Testis (tissue), 3 donors: ENCODE measurements around the gene ZCCHC2. TPM values are rescaled to one million over a fixed set of nuclear protein-coding genes. Genes with fewer than 3 reads are reported as not detected.

Experiments
- DNase-seq: peaks from one replicate; pipeline ENCODE4 v3.0.0-alpha.2; 2019
- H3K27ac ChIP-seq, 2 donors: fragments of 200-600 bp; sonication (generic); one replicate each; pipeline ENCODE4 v1.5.1; 2019
- H3K27me3 ChIP-seq: fragments of 200-600 bp; sonication (generic); one replicate; pipeline ENCODE4 v1.5.1; 2019
- H3K36me3 ChIP-seq: fragments of 200-600 bp; sonication (generic); one replicate; pipeline ENCODE4 v1.5.1; 2017; ENCODE audit warnings: low read depth; ENCODE audit errors: missing control alignments
- H3K4me1 ChIP-seq: fragments of 200-600 bp; sonication (generic); one replicate; pipeline ENCODE4 v1.5.1; 2019
- H3K4me3 ChIP-seq, 2 donors: fragments of 200-600 bp; sonication (generic); one replicate each; pipeline ENCODE4 v1.5.1; 2017 to 2019
- H3K9me3 ChIP-seq: fragments of 200-600 bp; sonication (generic); one replicate; pipeline ENCODE4 v1.5.1; 2017
- POLR2A ChIP-seq: fragments of 450-650 bp; IDR thresholded peaks from one replicate; pipeline ENCODE4 v1.6.1; 2017; ENCODE audit warnings: antibody characterized with exemption, mild to moderate bottlenecking, moderate library complexity
- whole genome bisulfite sequencing, 2 donors: methylation state at CpG; one replicate each; pipeline ENCODE4 v1.1.5; 2018; 5-methylcytosine and 5-hydroxymethylcytosine counted together
- intact Hi-C: fragments of 100-400 bp; cut with DNase I; formaldehyde crosslinking; loops from one replicate; pipeline ENCODE4 v1.15.1; 2023; ENCODE audit warnings: low total_unique reads
- polyA plus RNA-seq: library from polyadenylated mRNA; stranded (reverse); fragments of 350-450 nt; fragmentation: Illumina TruSeq; extraction: RNeasy Lipid Tissue Mini Kit (QIAGEN cat#74804); gene quantifications from one replicate; pipeline ENCODE4 v1.2.3, GENCODE V29; 2014; ENCODE audit warnings: low read depth, low replicate concordance; ENCODE audit not compliant: insufficient read depth
- total RNA-seq, 2 donors: library from RNA; depleted of rRNA; stranded (reverse); fragments of >200 nt; gene quantifications; one replicate each; pipeline ENCODE4 v1.2.3, GENCODE V29; 2016
- TF ChIP-seq, protein P1 (sequence below), 3 experiments: fragments of 450-650 bp in 2 of 3; fragments of 200-600 bp in 1 of 3; sonication (generic) in 1 of 3; IDR thresholded peaks; one replicate each; pipeline ENCODE4 v1.5.1; 2016 to 2019; ENCODE audit warnings: antibody characterized with exemption in 3 of 3, mild to moderate bottlenecking in 2 of 3, moderate library complexity in 1 of 3

Gene ZCCHC2
- total and polyA plus RNA-seq, 3 donors from 2014 or later, result 46.2 to 56.9 (median 51.6) TPM

DNA sequence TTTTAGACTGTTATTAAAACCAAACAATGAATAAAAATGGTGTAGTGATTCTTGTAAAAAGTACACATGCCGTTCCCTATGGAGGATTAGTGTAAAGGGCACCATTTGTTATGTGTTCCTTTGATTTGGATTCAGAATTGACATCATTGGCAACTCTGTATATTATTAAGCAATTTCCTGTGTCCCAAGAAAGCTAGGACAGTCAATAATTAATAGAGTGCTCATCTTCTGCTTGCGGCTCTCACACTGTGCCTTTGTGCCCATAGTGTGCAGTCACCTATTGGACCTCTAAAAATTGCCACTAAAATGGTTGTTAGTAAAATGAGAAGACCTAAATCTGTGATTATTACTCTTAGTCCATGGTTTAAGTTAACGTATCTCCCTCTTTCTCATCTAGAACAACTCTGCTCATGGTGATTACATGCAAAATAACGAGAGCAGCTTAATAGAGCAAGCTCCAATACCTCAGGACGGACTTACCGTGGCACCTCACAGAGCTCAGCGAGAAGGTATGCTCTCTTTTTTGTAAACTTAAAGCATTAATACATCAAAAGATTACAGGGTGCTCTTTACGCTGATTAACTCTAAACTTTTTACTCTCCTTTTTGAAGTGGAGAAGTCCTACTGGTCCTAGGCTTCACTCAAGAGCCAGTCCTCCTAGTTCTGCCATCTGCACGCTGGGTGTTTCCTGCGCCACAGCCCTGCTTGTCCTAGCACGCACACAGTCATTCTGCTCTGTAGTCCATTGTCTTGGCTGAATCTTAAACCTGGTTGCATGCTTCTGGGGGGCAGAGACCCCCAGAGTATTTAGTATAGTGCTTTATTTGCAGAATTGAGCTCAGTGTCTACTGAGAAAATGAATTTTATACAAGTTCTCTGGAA lies 16.7 kb downstream of the ZCCHC2 start:
- no peak for TF ChIP-seq POLR2A
- WGBS, 2 donors, result 95 to 97% methylated on average over 11 of the region's 11 CpGs
- Histone ChIP-seq H3K4me3 (no peak overlapping the region), H3K9me3 (no peaks in the 10 kb centered on the region), H3K27ac (no peak overlapping the region), H3K36me3 (no peaks in the 10 kb centered on the region), H3K27me3 (no peaks in the 10 kb centered on the region), H3K4me1 (no peaks in the 10 kb centered on the region)
- no peak for DNase-seq
- intact Hi-C loops, result no loop called here

DNA sequence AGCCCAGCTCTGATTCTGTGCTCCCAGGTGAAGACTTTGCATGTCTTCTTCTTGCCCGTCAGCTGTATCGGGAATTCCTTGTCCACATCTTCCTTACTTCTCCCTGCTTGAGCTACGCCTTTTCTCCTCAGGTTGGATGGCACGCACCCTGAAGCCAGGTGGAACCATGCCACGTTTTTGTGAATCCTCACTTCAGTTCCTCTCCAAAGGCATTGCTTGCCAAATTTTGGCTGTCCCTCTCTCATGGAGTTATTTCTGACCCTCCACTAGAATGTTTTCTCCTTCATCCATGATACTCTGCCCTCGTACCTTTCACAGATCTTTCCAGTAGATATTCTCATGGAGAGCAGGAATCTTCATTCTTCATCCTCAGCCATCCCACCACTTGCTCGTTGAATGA lies 20.2 kb downstream of the ZCCHC2 start:
- Histone ChIP-seq H3K27ac (no peak overlapping the region), H3K9me3 (no peaks in the 10 kb centered on the region), H3K4me1 (no peaks in the 10 kb centered on the region), H3K36me3 (no peaks in the 10 kb centered on the region), H3K4me3 (no peak overlapping the region), H3K27me3 (no peaks in the 10 kb centered on the region)
- 89 to 96% methylated on average over 7 of the region's 7 CpGs for WGBS, 2 donors
- no peak for DNase-seq
- intact Hi-C loops, result no loop called here
- no peak for TF ChIP-seq POLR2A
- TF ChIP-seq, protein P1, sequence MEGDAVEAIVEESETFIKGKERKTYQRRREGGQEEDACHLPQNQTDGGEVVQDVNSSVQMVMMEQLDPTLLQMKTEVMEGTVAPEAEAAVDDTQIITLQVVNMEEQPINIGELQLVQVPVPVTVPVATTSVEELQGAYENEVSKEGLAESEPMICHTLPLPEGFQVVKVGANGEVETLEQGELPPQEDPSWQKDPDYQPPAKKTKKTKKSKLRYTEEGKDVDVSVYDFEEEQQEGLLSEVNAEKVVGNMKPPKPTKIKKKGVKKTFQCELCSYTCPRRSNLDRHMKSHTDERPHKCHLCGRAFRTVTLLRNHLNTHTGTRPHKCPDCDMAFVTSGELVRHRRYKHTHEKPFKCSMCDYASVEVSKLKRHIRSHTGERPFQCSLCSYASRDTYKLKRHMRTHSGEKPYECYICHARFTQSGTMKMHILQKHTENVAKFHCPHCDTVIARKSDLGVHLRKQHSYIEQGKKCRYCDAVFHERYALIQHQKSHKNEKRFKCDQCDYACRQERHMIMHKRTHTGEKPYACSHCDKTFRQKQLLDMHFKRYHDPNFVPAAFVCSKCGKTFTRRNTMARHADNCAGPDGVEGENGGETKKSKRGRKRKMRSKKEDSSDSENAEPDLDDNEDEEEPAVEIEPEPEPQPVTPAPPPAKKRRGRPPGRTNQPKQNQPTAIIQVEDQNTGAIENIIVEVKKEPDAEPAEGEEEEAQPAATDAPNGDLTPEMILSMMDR (IDR thresholded peaks at IDR 0.05), result no peak

DNA sequence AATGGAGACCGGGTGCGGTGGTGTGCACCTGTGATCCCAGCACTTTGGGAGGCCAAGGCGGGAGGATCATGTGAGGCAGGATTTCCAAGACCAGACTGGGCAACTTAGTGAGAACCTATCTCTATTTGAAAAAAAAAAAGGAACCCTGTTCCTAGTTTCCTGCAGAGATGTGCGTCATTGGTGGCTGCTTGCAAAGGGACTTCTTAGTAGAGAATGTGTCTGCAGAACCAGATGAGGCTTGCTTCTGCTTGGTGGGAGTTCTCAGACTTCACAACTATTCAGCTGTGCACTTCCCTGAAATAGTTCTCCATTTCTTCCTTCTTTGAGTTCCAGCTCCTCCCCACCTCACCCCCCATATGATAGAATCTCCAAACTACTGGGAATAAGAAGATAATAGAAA lies 22.3 kb downstream of the ZCCHC2 start:
- 92 to 98% methylated on average over 4 of the region's 4 CpGs for WGBS, 2 donors
- Histone ChIP-seq H3K27ac (no peak overlapping the region), H3K27me3 (no peaks in the 10 kb centered on the region), H3K9me3 (no peaks in the 10 kb centered on the region), H3K4me3 (no peak overlapping the region), H3K36me3 (no peaks in the 10 kb centered on the region), H3K4me1 (no peaks in the 10 kb centered on the region)
- TF ChIP-seq, protein P1 (IDR thresholded peaks at IDR 0.05), result no peak
- no peak for TF ChIP-seq POLR2A
- intact Hi-C loops, result no loop called here
- no peak for DNase-seq

DNA sequence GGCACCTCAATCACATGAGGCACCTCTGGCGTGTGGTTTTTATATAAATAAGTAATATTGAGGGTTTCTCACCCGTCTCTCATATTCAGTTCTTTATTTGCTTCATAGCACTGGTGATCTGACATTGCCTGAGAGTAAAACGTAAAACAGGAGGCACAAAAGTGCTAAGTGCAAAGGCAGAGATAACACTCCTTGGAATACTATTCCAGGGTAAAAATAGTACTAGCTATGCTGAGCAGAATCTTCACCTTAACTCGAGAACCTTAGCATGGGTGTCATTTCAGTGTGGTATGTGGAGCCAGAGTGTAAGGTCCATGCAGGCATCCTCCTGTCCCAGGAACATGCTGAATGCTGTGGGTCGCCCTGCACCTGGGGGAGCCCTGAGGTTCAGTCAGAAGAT lies 26.9 kb downstream of the ZCCHC2 start:
- DNase-seq, result no peak
- Histone ChIP-seq H3K27me3 (no peaks in the 10 kb centered on the region), H3K9me3 (no peaks in the 10 kb centered on the region), H3K4me1 (no peaks in the 10 kb centered on the region), H3K27ac (no peak overlapping the region), H3K36me3 (no peaks in the 10 kb centered on the region), H3K4me3 (no peak overlapping the region)
- intact Hi-C loops, result no loop called here
- no peak for TF ChIP-seq POLR2A
- TF ChIP-seq, protein P1 (IDR thresholded peaks at IDR 0.05), result no peak
- WGBS, 2 donors, result 83 to 84% methylated on average over 5 of the region's 5 CpGs

DNA sequence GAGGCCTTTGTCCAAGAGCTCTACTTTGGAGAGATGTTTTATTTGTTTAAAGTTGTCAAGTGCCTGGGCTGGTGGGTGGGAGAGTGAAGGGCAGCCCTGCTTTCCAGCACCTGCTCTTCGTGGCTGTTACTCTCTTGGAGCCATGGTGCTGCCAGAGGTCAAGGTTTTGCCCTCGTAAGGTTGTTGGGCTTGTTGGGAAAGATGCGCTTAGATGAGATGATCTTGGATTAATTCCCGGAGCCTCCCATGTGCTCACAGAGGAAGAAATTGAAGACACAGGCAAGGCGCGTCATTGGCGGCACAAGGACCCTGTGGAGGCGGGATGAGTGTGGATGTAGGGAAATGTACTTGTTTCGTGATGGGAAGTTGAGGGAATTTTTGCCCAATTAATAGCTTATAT lies 27.9 kb downstream of the ZCCHC2 start:
- no peaks in the 10 kb centered on the region for H3K36me3 ChIP-seq
- H3K4me1 ChIP-seq, result no peaks in the 10 kb centered on the region
- intact Hi-C loops, result no loop called here
- H3K9me3 ChIP-seq, result no peaks in the 10 kb centered on the region
- H3K27ac ChIP-seq, result no peak overlapping the region
- TF ChIP-seq, protein P1 (IDR thresholded peaks at IDR 0.05), result no peak
- no peak for TF ChIP-seq POLR2A
- H3K4me3 ChIP-seq, result no peak overlapping the region
- no peak for DNase-seq
- 79 to 86% methylated on average over 9 of the region's 9 CpGs for WGBS, 2 donors
- H3K27me3 ChIP-seq, result no peaks in the 10 kb centered on the region
